EL (cell line): ENCODE data around the gene DCAF5.
A peak's percentile ranks its signal among the peaks of the same experiment; 100 is the strongest.
"Not testable (repeated sequence)": the region's sequence is repeated elsewhere in the genome, so short reads cannot be mapped to it uniquely, and the experiment has no call there.

Experiments used
- DNase-seq: peaks from one replicate; pipeline ENCODE4 v3.0.0-alpha.2; 2016

DCAF5 gene

GRCh38 chr14:69094481-69094880 lies 58.4 kb downstream of the DCAF5 start:
- DNase-seq = peak; percentile 19

- DNase-seq = peak; percentile 82
Measured at GRCh38 chr14:69093631-69094421, 59.1 kb downstream of the DCAF5 start.

GRCh38 chr14:69092840-69093422 lies 60.0 kb downstream of the DCAF5 start:
- no peak for DNase-seq

GRCh38 chr14:69091695-69092094 lies 61.2 kb downstream of the DCAF5 start:
- no peak for DNase-seq

GRCh38 chr14:69091006-69091405 lies 61.9 kb downstream of the DCAF5 start:
- DNase-seq = no peak

GRCh38 chr14:69090187-69090789 lies 62.6 kb downstream of the DCAF5 start:
- DNase-seq = peak; percentile 43

GRCh38 chr14:69089046-69089445 lies 63.9 kb downstream of the DCAF5 start:
- no peak for DNase-seq

- DNase-seq = peak; percentile 88
Measured at GRCh38 chr14:69088586-69088985, 64.3 kb downstream of the DCAF5 start.

- DNase-seq = no peak
Measured at GRCh38 chr14:69087061-69087461, 65.9 kb downstream of the DCAF5 start.

GRCh38 chr14:69086537-69086936 lies 66.4 kb downstream of the DCAF5 start:
- DNase-seq = no peak

GRCh38 chr14:69084023-69084422 lies 68.9 kb downstream of the DCAF5 start:
- no peak for DNase-seq

- DNase-seq = no peak
Measured at GRCh38 chr14:69083181-69083580, 69.7 kb downstream of the DCAF5 start.

- no peak for DNase-seq
Measured at GRCh38 chr14:69081271-69081670, 71.6 kb downstream of the DCAF5 start.

- DNase-seq = no peak
Measured at GRCh38 chr14:69079747-69080146, 73.2 kb downstream of the DCAF5 start.

- peak; percentile 94 for DNase-seq
Measured at GRCh38 chr14:69079188-69079742, 73.7 kb downstream of the DCAF5 start.

- DNase-seq = peak; percentile 93
Measured at GRCh38 chr14:69077841-69078240, 75.1 kb downstream of the DCAF5 start.

- not testable (repeated sequence) for DNase-seq
Measured at GRCh38 chr14:69077185-69077584, 75.7 kb downstream of the DCAF5 start.

- DNase-seq = no peak
Measured at GRCh38 chr14:69076341-69076740, 76.6 kb downstream of the DCAF5 start.

- DNase-seq = no peak
Measured at GRCh38 chr14:69073915-69074314, 79.0 kb downstream of the DCAF5 start.

GRCh38 chr14:69073429-69073828 lies 79.5 kb downstream of the DCAF5 start:
- DNase-seq = no peak

GRCh38 chr14:69072584-69072983 lies 80.3 kb downstream of the DCAF5 start:
- DNase-seq = no peak

GRCh38 chr14:69068744-69069421 lies 84.0 kb downstream of the DCAF5 start:
- DNase-seq = peak; percentile 46
